Thoracic aorta (tissue), 2 donors: ENCODE data around the gene MAPKAPK5. TPM values are rescaled to one million over a fixed set of nuclear protein-coding genes. Genes with fewer than 3 reads are reported as not detected.

Experiments
- ATAC-seq: fragments of 150-250 bp; one replicate; pipeline ENCODE4 v1.8.0; 2017; ENCODE audit warnings: low read depth; ENCODE audit not compliant: insufficient number of reproducible peaks, low FRiP score
- DNase-seq: peaks from one replicate; pipeline ENCODE4 v3.0.0-alpha.2; 2020; ENCODE audit warnings: low spot score
- H3K27ac ChIP-seq, 2 donors: fragments of 200-600 bp; sonication (generic); 1 replicate in 1 of 2; 2 replicates in 1 of 2; pipeline ENCODE4 v1.5.1; 2016; ENCODE audit warnings: mild to moderate bottlenecking in 2 of 2, moderate library complexity in 2 of 2
- H3K27me3 ChIP-seq: fragments of 200-600 bp; sonication (generic); replicated peaks from 2 replicates; pipeline ENCODE4 v1.6.0; 2016; ENCODE audit warnings: mild to moderate bottlenecking; ENCODE audit not compliant: insufficient read depth
- H3K36me3 ChIP-seq: fragments of 200-600 bp; sonication (generic); one replicate; pipeline ENCODE4 v1.5.1; 2016
- H3K4me1 ChIP-seq, 2 donors: fragments of 200-600 bp; sonication (generic); 1 replicate in 1 of 2; 2 replicates in 1 of 2; pipeline versions ENCODE4 v1.5.1 to v1.6.0; 2016; ENCODE audit warnings: low read depth in 2 of 2, mild to moderate bottlenecking in 1 of 2; ENCODE audit not compliant: control insufficient read depth in 1 of 2
- H3K4me3 ChIP-seq: fragments of 200-600 bp; sonication (generic); 2 replicates; pipeline ENCODE4 v1.5.1; 2016; ENCODE audit warnings: mild to moderate bottlenecking
- H3K9me3 ChIP-seq: fragments of 200-600 bp; sonication (generic); 2 replicates; pipeline ENCODE4 v1.5.1; 2016
- CTCF ChIP-seq: fragments of 200-600 bp; sonication (generic); IDR thresholded peaks from one replicate; pipeline ENCODE4 v1.5.1; 2019; ENCODE audit warnings: antibody characterized with exemption
- total RNA-seq, 2 donors: library from RNA; depleted of rRNA; stranded (reverse); fragments of >200 nt; gene quantifications; one replicate each; pipeline versions ENCODE4 v1.1.0 to v1.2.3, GENCODE V29; 2016

Gene MAPKAPK5
- total RNA-seq, 2 donors from 2014 or later, result 35.7 to 72.2 TPM

- Histone ChIP-seq H3K4me1 (peaks cover 0 to 7% of the 10 kb centered on the region in 2 donors), H3K27ac (no peak overlapping the region), H3K36me3 (peaks cover 21% of the 10 kb centered on the region), H3K27me3 (no peaks in the 10 kb centered on the region), H3K4me3 (no peak overlapping the region), H3K9me3 (no peaks in the 10 kb centered on the region)
- no peak for DNase-seq
- no peak for TF ChIP-seq CTCF
- no peak for ATAC-seq
Observed at GRCh38 chr12:111873113-111873512, 31.1 kb downstream of the MAPKAPK5 start.

- no peak for TF ChIP-seq CTCF
- Histone ChIP-seq H3K27ac (no peak overlapping the region), H3K36me3 (peaks cover 63% of the 10 kb centered on the region), H3K27me3 (no peaks in the 10 kb centered on the region), H3K9me3 (no peaks in the 10 kb centered on the region), H3K4me1 (no peaks in the 10 kb centered on the region), H3K4me3 (no peak overlapping the region)
- ATAC-seq, result no peak
- no peak for DNase-seq
Observed at GRCh38 chr12:111881716-111882115, 39.7 kb downstream of the MAPKAPK5 start.

GRCh38 chr12:111886662-111887545 is 44.9 kb downstream of the MAPKAPK5 start:
- DNase-seq, result no peak
- H3K27me3 ChIP-seq, result no peaks in the 10 kb centered on the region
- peaks cover 53% of the 10 kb centered on the region for H3K36me3 ChIP-seq
- H3K4me3 ChIP-seq, result no peak overlapping the region
- no peaks in the 10 kb centered on the region for H3K4me1 ChIP-seq
- no peak overlapping the region for H3K27ac ChIP-seq
- no peak for TF ChIP-seq CTCF
- no peaks in the 10 kb centered on the region for H3K9me3 ChIP-seq
- ATAC-seq, result no peak

- ATAC-seq (no peak), DNase-seq (no peak)
- H3K27ac ChIP-seq, result no peak overlapping the region
- no peak overlapping the region for H3K4me3 ChIP-seq
- H3K9me3 ChIP-seq, result no peaks in the 10 kb centered on the region
- H3K36me3 ChIP-seq, result peaks cover 41% of the 10 kb centered on the region
- no peak for TF ChIP-seq CTCF
- no peaks in the 10 kb centered on the region for H3K4me1 ChIP-seq
- no peaks in the 10 kb centered on the region for H3K27me3 ChIP-seq
Observed at GRCh38 chr12:111887926-111888745, 46.1 kb downstream of the MAPKAPK5 start.

GRCh38 chr12:111893287-111893686 is 51.3 kb downstream of the MAPKAPK5 start:
- Histone ChIP-seq H3K9me3 (no peaks in the 10 kb centered on the region), H3K36me3 (peaks cover 9% of the 10 kb centered on the region), H3K4me1 (no peaks in the 10 kb centered on the region), H3K27me3 (no peaks in the 10 kb centered on the region), H3K27ac (no peak overlapping the region), H3K4me3 (no peak overlapping the region)
- TF ChIP-seq CTCF, result no peak
- DNase-seq (no peak), ATAC-seq (no peak)
